ENCODE measurements around the gene UQCRQ. TPM values are rescaled to one million over a fixed set of nuclear protein-coding genes. Genes with fewer than 3 reads are reported as not detected.

UQCRQ gene
- 100 to 1,000 TPM; 107 to 112 TPM for total RNA-seq
- 29.3 to 54.1 reads per million in 2 donors for total RNA-seq

GRCh38 chr5:132866342-132867045 lies at the start of gene UQCRQ, which contains the start of gene GDF9:
TSS of gene UQCRQ (plus strand) at chr5:132866642. CDS start at chr5:132866882, 240 bp downstream.
TSS of gene GDF9 (minus strand) at chr5:132866469. CDS start at chr5:132864533, 1,936 bp downstream.
- Mint-ChIP-seq H3K27me3 (peaks cover 7% of the 10 kb centered on the region), H3K36me3 (ENCODE audit: low read depth) (peaks cover 4% of the 10 kb centered on the region), H3K27ac (peak within 1 kb of the TSS; percentile 98), H3K4me1 (peaks cover 16% of the 10 kb centered on the region), H3K4me3 (peak within 1 kb of the TSS; percentile 98)
- ATAC-seq (peak; percentile 98), DNase-seq (peak; percentile 77 to 84 (median 83))
- H3K9me3 ChIP-seq (ENCODE audit: control insufficient read depth, low read length, poor library complexity, severe bottlenecking) = no peaks in the 10 kb centered on the region

GRCh38 chr5:132817011-132817410 lies 49.4 kb upstream of the UQCRQ start:
- Mint-ChIP-seq H3K4me3 (no peak overlapping the region), H3K27ac (no peak overlapping the region), H3K27me3 (peaks cover 26% of the 10 kb centered on the region), H3K4me1 (peaks cover 12% of the 10 kb centered on the region), H3K36me3 (ENCODE audit: low read depth) (peaks cover 2% of the 10 kb centered on the region)
- ATAC-seq (no peak), DNase-seq (no peak)
- no peaks in the 10 kb centered on the region for H3K9me3 ChIP-seq (ENCODE audit: control insufficient read depth, low read length, poor library complexity, severe bottlenecking)

GRCh38 chr5:132819468-132819867 lies 47.0 kb upstream of the UQCRQ start:
- Mint-ChIP-seq H3K27me3 (peaks cover 23% of the 10 kb centered on the region), H3K36me3 (ENCODE audit: low read depth) (no peaks in the 10 kb centered on the region), H3K4me1 (peaks cover 4% of the 10 kb centered on the region), H3K27ac (no peak overlapping the region), H3K4me3 (peak overlapping the region; percentile 66)
- ATAC-seq = no peak
- H3K9me3 ChIP-seq (ENCODE audit: control insufficient read depth, low read length, poor library complexity, severe bottlenecking) = no peaks in the 10 kb centered on the region
- DNase-seq = no peak

GRCh38 chr5:132820162-132820754 lies 46.2 kb upstream of the UQCRQ start:
- ATAC-seq = peak; percentile 91
- Mint-ChIP-seq H3K4me3 (peak overlapping the region; percentile 5), H3K27ac (no peak overlapping the region), H3K4me1 (peaks cover 6% of the 10 kb centered on the region), H3K27me3 (peaks cover 23% of the 10 kb centered on the region), H3K36me3 (ENCODE audit: low read depth) (no peaks in the 10 kb centered on the region)
- no peaks in the 10 kb centered on the region for H3K9me3 ChIP-seq (ENCODE audit: control insufficient read depth, low read length, poor library complexity, severe bottlenecking)
- DNase-seq = peak; percentile 69 to 88 (median 75)

GRCh38 chr5:132821350-132821749 lies 45.1 kb upstream of the UQCRQ start:
- no peak for ATAC-seq
- H3K27me3 Mint-ChIP-seq = peaks cover 29% of the 10 kb centered on the region
- no peak for DNase-seq
- H3K27ac Mint-ChIP-seq = no peak overlapping the region
- H3K4me1 Mint-ChIP-seq = peaks cover 10% of the 10 kb centered on the region
- H3K9me3 ChIP-seq (ENCODE audit: control insufficient read depth, low read length, poor library complexity, severe bottlenecking) = no peaks in the 10 kb centered on the region
- no peak overlapping the region for H3K4me3 Mint-ChIP-seq
- no peaks in the 10 kb centered on the region for H3K36me3 Mint-ChIP-seq (ENCODE audit: low read depth)

- no peak overlapping the region for H3K27ac Mint-ChIP-seq
Observed at GRCh38 chr5:132821791-132822190, 44.7 kb upstream of the UQCRQ start.

GRCh38 chr5:132822650-132823480 lies 43.6 kb upstream of the UQCRQ start:
- Mint-ChIP-seq H3K36me3 (ENCODE audit: low read depth) (peaks cover 4% of the 10 kb centered on the region), H3K27me3 (peaks cover 44% of the 10 kb centered on the region)
- ATAC-seq = no peak

More at GRCh38 chr5:132821791-132822190, 44.7 kb upstream of the UQCRQ start:
- H3K9me3 ChIP-seq (ENCODE audit: control insufficient read depth, low read length, poor library complexity, severe bottlenecking) = no peaks in the 10 kb centered on the region
- no peaks in the 10 kb centered on the region for H3K36me3 Mint-ChIP-seq (ENCODE audit: low read depth)
- H3K4me3 Mint-ChIP-seq = no peak overlapping the region
- no peak for DNase-seq
- H3K27me3 Mint-ChIP-seq = peaks cover 33% of the 10 kb centered on the region
- ATAC-seq = no peak
- H3K4me1 Mint-ChIP-seq = peaks cover 10% of the 10 kb centered on the region

GRCh38 chr5:132823481-132824050 lies 42.9 kb upstream of the UQCRQ start:
- Mint-ChIP-seq H3K36me3 (ENCODE audit: low read depth) (peaks cover 4% of the 10 kb centered on the region), H3K27ac (no peak overlapping the region), H3K4me3 (no peak overlapping the region), H3K27me3 (peaks cover 45% of the 10 kb centered on the region), H3K4me1 (peaks cover 10% of the 10 kb centered on the region)
- no peak for ATAC-seq
- DNase-seq = no peak
- H3K9me3 ChIP-seq (ENCODE audit: control insufficient read depth, low read length, poor library complexity, severe bottlenecking) = no peaks in the 10 kb centered on the region

More at GRCh38 chr5:132822650-132823480, 43.6 kb upstream of the UQCRQ start:
- DNase-seq = no peak
- H3K9me3 ChIP-seq (ENCODE audit: control insufficient read depth, low read length, poor library complexity, severe bottlenecking) = no peaks in the 10 kb centered on the region
- H3K4me3 Mint-ChIP-seq = no peak overlapping the region
- no peak overlapping the region for H3K27ac Mint-ChIP-seq
- H3K4me1 Mint-ChIP-seq = peaks cover 10% of the 10 kb centered on the region

- no peaks in the 10 kb centered on the region for H3K9me3 ChIP-seq (ENCODE audit: control insufficient read depth, low read length, poor library complexity, severe bottlenecking)
- Mint-ChIP-seq H3K4me1 (peaks cover 14% of the 10 kb centered on the region), H3K36me3 (ENCODE audit: low read depth) (peaks cover 4% of the 10 kb centered on the region), H3K27ac (no peak overlapping the region), H3K27me3 (peaks cover 44% of the 10 kb centered on the region), H3K4me3 (peak overlapping the region; percentile 68)
- no peak for ATAC-seq
- DNase-seq = no peak
Observed at GRCh38 chr5:132824426-132824825, 42.0 kb upstream of the UQCRQ start.

- H3K4me1 Mint-ChIP-seq = peaks cover 11% of the 10 kb centered on the region
- no peak overlapping the region for H3K27ac Mint-ChIP-seq
- H3K4me3 Mint-ChIP-seq = peak overlapping the region; percentile 39
- no peak for DNase-seq
- H3K36me3 Mint-ChIP-seq (ENCODE audit: low read depth) = peaks cover 4% of the 10 kb centered on the region
- ATAC-seq = peak; percentile 6
- H3K27me3 Mint-ChIP-seq = peaks cover 43% of the 10 kb centered on the region
- H3K9me3 ChIP-seq (ENCODE audit: control insufficient read depth, low read length, poor library complexity, severe bottlenecking) = no peaks in the 10 kb centered on the region
Observed at GRCh38 chr5:132825033-132825833, 41.2 kb upstream of the UQCRQ start.

GRCh38 chr5:132825834-132826391 lies 40.5 kb upstream of the UQCRQ start:
- DNase-seq (no peak), ATAC-seq (peak; percentile 40)
- peaks cover 4% of the 10 kb centered on the region for H3K36me3 Mint-ChIP-seq (ENCODE audit: low read depth)
- peaks cover 10% of the 10 kb centered on the region for H3K4me1 Mint-ChIP-seq
- H3K4me3 Mint-ChIP-seq = peak overlapping the region; percentile 47
- no peak overlapping the region for H3K27ac Mint-ChIP-seq
- peaks cover 40% of the 10 kb centered on the region for H3K27me3 Mint-ChIP-seq
- no peaks in the 10 kb centered on the region for H3K9me3 ChIP-seq (ENCODE audit: control insufficient read depth, low read length, poor library complexity, severe bottlenecking)
